SKM-1 (cell line): ENCODE data around the gene RGS12.
"Not testable (repeated sequence)": the region's sequence is repeated elsewhere in the genome, so short reads cannot be mapped to it uniquely, and the experiment has no call there.

Experiments
- DNase-seq: peaks from one replicate; lab custom pipeline; 2025; ENCODE audit not compliant: unreplicated experiment; lab: John Stamatoyannopoulos, UW

RGS12 gene

DNA sequence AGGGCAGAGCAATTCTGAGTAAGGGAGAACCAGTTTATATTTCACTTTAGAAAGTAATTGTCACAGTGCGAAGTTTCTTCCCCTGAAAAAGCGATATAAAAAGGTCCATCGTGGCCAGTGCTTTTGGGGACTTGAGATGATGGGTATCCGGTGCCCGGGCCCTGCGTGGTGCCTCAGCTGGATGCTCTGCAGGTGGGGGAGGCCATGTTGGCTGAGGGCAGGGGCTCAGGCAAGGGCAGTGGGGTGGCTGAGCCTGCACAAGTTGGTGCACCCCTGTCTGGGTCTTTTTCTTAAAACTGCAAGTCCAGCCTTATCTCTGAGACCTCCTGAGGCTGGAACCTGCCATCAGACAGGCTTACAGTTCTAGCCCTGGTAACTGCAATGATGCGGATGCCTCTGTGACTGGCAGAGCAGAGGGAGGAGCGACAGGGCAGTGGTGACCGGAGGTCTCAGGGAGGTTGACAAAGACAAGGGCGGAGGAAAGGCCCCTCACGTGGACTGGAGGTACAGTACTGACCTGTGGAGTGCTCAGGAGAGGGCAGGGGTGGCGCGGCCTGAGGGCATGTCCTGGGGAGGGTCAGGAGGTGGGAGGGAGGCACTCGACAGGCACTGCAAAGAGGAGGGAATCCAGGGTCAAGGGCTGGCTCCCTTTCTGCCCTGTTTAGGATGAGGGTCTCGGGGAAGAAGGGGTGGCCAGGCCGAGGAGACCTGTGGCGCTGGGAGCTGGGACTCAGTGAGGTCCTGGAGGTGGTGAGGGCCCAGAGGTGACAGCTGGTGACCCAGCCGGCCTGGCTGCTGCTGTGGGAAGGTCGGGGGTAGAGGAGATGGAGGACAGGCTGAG lies 1.8 kb downstream of the RGS12 start:
- DNase-seq, result no peak

GRCh38 chr4:3295837-3296624 lies 3.2 kb downstream of the RGS12 start:
- DNase-seq, result no peak

GRCh38 chr4:3296651-3297050 lies 3.8 kb downstream of the RGS12 start:
- no peak for DNase-seq

DNA sequence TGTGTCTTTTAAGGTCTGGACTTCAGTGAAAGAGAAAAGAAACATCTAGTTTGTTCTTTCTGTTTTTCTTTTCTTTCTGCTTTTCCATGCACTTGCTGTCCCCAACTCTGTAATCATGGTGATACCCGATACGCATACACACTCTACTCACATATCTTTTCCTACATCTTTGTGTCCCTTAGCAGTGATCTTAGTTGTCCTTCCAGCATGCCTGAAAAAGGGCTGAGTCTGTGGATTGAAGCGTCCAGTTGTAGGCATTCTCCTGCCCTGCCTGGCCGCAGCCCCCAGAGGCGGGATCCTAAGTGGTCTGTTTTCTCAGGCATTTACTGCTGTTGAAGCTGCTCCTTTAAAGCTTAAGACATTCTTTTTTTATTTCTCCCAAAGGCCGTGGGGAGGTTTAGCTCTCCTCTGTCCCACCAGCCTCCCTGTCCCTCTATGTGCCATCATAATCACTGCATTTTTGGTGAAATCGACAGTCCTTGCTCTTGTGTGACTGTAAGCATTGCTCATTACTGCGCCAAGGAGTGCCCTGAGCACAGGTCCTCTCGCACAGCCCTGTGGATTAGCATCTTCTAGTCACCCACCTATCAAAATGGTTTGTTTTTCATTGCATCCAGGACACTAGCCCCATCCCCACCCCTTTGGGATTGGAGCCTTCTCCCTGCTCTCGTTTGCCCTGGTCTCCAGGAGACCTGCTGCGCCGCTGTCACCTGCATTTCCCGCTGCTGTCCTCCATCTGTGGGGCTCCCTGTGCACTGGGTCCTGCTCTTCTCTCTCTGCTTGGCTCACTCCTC lies 4.4 kb downstream of the RGS12 start:
- DNase-seq, result no peak

DNA sequence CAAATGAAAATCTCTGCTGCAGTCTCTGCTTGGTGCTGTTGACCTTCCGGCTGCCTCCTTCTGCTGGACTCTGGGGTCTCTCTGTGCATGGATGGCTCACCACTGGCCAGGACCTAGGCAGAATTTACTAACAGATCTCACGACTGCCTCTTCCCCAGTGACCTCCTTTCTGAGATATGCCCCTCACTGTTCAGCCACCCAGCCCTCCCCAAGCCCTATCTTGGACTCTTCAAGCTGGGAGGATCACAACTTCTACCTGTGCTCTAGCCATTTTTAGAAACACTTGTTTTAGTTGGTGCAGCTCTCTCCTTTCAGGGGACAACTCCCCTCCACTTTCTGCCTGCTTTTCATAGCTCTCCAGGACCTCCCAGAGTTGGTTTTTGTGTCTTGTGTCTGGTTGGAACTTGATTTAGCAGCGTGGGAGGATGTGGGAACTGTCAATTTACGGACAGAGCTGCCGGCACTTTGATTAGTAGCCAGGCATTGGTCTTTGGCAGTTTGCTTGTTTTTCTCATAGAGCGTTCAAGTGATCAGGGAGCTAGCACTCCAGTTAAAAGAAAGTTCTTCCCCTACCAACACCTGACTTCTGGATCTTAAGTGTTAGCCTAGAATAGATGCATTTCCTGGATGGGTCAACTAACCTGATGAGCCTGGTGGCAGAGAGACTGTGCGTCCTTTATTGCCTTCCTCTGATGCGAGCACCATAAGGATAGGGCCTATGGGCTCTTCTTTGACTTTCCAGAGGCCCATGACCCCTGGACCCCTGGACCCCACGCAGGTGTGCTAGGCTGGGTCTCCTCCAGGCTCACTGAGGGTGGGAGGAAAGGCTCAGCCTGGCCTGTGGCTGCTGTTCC lies 6.5 kb downstream of the RGS12 start:
- DNase-seq, result no peak

DNA sequence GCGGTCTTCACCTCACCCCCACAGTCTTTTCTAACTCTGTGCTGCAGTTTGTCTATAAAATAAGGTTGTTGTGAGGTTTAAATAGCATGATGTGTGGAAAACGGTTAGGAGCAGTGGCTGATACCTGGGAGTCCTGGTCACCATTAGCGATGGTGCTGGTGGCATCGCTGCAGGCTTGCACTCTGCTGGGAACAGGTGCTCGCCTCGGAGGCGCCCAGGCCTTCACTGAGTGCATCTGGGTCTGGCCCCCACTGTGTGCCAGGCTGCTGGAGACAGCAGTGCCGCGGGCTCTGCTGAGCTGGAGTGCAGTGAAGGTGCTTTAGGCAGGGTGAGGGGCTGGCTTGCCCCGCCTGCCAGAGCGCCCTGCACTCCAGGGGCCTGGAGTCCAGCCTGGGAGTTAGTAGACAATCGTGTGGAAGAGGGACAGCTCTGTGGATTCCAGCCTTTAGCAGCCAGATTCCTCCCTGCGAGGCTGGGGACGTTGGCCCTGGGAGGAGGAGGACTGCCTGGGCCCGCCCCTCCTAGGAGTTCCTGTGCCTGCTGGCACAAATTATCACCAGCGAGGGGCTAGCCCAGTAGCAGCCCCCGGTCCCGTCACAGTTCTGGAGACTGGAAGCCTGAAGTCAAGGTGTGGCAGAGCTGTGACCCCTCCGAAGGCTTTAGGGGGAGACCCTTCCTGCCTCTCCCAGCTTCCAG lies 7.3 kb downstream of the RGS12 start:
- DNase-seq, result no peak

DNA sequence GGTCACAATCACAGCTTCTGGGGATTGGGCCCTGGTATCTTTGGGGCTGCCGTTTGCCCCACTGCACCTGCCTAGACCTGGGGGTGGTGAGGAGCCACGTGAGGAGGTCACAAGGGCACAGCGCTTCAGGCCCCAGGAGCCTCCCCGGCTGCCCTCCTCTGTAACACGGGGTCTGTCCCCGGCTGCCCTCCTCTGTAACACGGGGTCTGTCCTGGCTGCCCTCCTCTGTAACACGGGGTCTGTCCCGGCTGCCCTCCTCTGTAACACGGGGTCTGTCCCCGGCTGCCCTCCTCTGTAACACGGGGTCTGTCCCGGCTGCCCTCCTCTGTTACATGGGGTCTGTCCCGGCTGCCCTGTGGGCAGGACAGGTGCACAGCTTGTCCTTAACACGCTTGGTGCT lies 8.1 kb downstream of the RGS12 start:
- not testable (repeated sequence) for DNase-seq

GRCh38 chr4:3301450-3302172 lies 8.8 kb downstream of the RGS12 start:
- DNase-seq, result no peak

DNA sequence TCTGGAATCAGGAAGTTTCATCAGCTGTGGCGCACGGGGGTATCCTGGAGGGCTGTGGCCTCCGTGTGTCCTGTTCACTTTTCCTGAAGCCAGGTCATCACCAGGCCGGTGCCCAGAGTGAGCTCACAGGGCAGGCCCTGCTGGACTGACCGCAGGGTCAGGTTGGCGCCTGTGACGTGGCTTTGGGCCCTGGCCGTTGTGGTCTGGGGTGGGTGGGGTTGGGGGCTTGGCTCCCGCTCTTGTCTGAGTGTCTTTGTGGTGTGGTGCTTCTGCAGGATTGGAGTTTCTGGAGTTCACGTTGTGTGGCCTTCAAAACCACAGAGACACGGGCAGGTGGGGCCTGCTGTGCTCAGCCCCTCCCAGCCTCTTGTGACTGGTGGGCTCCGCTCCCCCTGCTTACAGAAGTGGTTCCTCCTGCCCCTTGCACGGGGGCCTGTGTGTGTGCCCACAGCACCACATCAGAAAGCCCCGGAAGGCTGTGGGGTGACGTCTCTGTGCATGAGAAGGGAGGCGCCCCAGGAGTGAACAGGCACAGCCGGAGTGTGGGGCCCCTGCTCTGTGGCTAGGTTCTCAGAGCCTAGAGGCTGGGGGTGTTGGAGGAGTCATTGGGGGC lies 9.5 kb downstream of the RGS12 start:
- DNase-seq, result no peak

DNA sequence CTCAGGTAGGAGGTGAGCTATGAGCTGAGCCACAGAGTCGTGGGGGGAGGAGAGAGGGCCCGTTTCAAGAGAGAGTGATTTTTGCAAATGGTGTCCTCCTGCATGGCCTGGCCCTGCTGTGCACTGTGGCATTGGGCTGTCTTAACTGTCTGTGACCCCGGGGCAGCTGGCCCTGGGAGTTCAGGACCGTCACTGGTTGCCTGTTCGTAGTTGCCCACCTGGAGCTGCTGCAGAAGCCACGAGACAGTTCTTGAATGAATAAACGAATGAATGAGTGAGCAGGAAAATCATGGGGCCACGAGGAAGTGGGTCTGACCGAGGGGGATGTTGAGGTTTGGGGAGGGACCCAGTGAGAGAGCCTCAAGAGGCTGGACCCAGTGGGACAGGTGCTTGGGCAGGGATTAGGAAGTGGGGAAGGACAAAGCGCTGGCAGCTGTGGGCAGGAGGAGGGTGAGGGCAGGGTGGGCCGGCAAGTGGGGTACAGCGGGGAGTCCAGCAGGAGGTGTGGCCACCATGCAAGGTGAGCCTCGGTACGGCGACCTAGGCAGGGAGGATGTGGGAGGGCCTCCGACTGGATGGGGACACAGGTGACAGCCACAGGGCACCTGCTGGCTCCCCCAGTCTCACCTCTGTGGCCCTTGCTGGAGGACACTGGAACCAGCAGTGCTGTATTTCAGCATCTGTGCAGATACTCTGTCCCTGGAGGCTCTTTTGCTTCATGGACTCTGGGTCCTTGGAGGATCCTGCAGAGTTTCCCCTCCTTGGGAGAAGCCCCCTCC lies 10.2 kb downstream of the RGS12 start:
- no peak for DNase-seq

- DNase-seq, result no peak
These were observed 10.7 kb downstream of the RGS12 start for GRCh38 chr4:3303565-3303824.

DNA sequence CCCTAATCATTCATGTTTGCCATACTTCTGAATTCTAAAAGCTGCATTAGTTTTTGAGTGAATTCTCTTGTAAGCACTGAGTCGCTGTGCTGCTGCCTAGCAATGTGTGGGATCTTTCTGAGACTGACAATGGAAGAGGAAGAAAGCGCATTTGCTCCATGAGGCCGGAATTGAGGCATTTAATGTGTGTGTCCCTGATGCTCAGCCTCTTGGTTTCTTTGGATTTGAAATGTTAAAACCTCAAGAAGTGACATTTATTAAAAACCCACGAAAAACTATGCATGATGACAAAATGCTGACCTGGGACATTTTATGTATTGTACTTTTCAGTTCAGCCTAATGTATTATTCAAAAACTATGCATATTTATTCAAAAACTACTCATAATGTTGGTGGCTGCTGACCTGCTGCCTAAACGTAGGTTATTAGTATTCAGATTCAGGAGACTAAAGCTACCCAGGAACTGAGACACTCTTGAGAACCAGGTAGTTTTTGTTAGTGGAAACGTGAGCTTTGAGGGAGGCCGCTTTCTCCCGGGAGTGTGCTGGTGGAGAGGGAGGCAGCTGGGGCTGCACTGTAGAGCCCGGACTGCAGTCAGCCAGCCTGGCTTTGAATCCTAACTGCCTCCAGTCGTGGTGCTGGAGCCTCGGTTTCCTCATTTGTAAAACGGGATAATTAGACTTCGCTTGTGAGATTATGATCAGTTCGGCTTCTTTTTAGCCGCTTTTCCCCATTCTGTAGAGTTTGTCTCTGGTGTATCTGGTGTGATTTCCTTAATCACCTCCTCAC lies 11.3 kb downstream of the RGS12 start:
- DNase-seq, result no peak

DNA sequence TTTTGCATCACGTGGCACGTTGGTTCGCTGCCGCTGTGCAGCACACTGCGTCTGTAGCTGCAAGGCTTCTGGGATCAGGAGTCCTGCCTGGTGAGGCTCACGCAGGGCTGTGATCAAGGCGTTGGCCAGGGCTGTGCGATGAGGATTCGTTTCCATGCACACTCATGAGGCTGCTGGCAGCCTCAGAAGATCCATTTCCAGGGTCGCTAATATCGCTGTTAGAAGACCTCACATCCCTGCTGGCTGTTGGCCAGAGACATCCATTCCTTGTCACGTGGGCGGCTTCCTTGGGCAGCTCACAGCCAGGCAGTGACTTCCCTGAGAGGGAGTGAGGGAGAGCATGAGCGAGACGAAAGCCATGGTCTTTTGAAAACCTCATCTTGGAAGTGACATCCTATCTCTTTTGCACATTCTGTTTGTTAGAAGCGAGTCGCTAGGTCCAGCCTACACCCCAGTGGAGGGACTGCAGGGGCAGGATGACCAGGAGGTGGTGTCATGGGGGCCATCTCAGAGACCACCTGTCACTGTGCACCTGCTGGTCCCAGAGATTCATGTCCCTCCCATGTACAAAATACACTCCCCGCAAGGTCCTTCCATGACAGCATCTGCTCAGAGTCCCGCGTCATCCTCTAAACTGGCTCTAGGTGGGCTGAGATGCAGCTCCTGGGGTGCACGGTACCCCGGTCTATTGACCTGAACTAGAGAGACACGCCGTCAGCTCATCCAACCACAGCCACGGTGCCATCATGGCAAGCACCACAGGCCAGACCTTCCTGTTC lies 12.2 kb downstream of the RGS12 start:
- DNase-seq, result no peak

GRCh38 chr4:3305610-3306371 lies 13.0 kb downstream of the RGS12 start:
- no peak for DNase-seq

DNA sequence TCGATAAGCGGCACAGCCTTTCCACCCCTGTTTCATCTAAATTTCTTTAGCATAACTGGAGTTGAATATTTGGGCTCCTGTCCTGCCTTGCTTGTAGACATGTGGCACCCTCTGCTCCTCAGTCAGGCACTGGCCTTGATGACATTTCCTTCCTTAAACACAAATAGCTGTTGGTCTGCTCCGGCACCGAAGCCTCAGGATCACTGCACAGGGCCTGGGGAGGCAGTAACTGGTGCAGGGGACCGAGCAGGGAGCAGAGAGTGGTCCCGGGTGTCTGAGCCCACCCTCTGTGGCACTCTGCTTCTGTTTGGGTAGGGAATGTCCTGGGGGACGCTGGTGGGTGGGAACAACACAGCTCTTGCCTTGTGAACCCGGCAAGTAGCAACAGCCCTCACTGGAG lies 13.6 kb downstream of the RGS12 start:
- no peak for DNase-seq

DNA sequence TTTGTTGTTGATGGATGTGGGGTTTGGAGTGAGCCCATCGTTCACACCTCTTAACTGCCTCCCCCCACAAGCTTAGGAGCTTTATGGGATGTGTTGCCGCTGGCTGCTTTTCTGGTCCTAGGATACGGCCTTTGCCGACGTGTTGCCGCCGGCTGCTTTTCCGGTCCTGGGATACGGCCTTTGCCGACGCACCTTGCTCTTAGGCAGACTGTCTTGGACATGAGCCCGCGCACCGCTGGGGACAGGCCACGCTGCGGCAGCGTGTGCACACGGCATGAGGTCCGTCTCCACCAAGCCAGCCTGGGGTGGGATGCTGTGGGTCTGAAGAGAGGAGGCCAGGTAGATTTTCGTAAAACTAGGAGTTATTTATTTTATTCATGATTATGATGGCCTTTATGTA lies 14.2 kb downstream of the RGS12 start:
- no peak for DNase-seq
